A673 (cell line): ENCODE data around the gene TEFM. TPM values are rescaled to one million over a fixed set of nuclear protein-coding genes. Genes with fewer than 3 reads are reported as not detected.

Experiments
- BruUV-seq: library from RNA; stranded (reverse); fragments of 400-500 nt; replicated peaks from 2 replicates; lab custom pipeline; 2021; lab: Mats Ljungman, UMichigan
- CTCF ChIA-PET: fragments of 300-600 bp; sonication (Branson Sonifier 250); formaldehyde crosslinking; loops from one replicate; lab custom pipeline; 2022; ENCODE audit warnings: antibody characterized with exemption; lab: Charles Lee
- POLR2A ChIA-PET: fragments of 300-600 bp; sonication (Branson Sonifier 250); formaldehyde crosslinking; loops from one replicate; lab custom pipeline; 2022; ENCODE audit warnings: antibody characterized with exemption; ENCODE audit not compliant: low non-redundant PET; lab: Charles Lee
- DNase-seq: peaks from one replicate; pipeline ENCODE4 v3.0.0-alpha.2; 2015; ENCODE audit warnings: low spot score
- H3K27ac ChIP-seq: fragments of 200-600 bp; sonication (generic); 2 replicates; pipeline ENCODE4 v1.5.1; 2016; ENCODE audit warnings: mixed run types, low read depth, mild to moderate bottlenecking, mixed read lengths, antibody characterized with exemption, low read length; ENCODE audit not compliant: poor library complexity, severe bottlenecking
- H3K27me3 ChIP-seq: fragments of 200-600 bp; sonication (generic); replicated peaks from 2 replicates; pipeline ENCODE4 v1.6.1; 2017; ENCODE audit warnings: mixed run types, low read depth, mild to moderate bottlenecking, mixed read lengths, antibody characterized with exemption, low read length; ENCODE audit not compliant: insufficient read depth, poor library complexity
- H3K36me3 ChIP-seq: fragments of 200-600 bp; sonication (generic); 2 replicates; pipeline ENCODE4 v1.6.1; 2016; ENCODE audit warnings: mixed run types, mild to moderate bottlenecking, mixed read lengths, antibody characterized with exemption, low read length; ENCODE audit not compliant: insufficient read depth, poor library complexity, severe bottlenecking
- H3K4me1 ChIP-seq: fragments of 200-600 bp; sonication (generic); 2 replicates; pipeline ENCODE4 v1.6.1; 2017; ENCODE audit warnings: mixed run types, mild to moderate bottlenecking, mixed read lengths, antibody characterized with exemption, low read length; ENCODE audit not compliant: insufficient read depth, poor library complexity, severe bottlenecking
- H3K4me3 ChIP-seq: fragments of 200-600 bp; sonication (generic); 2 replicates; pipeline ENCODE4 v1.5.1; 2016; ENCODE audit warnings: low read depth, mixed run types, mild to moderate bottlenecking, mixed read lengths, low read length; ENCODE audit not compliant: poor library complexity, severe bottlenecking
- H3K9me3 ChIP-seq: fragments of 200-600 bp; sonication (generic); 2 replicates; pipeline ENCODE4 v1.6.1; 2016; ENCODE audit warnings: mixed run types, low read depth, mild to moderate bottlenecking, mixed read lengths, antibody characterized with exemption, low read length; ENCODE audit not compliant: poor library complexity, severe bottlenecking
- CTCF ChIP-seq: fragments of 300-800, 200-600 bp; sonication (generic); conservative IDR thresholded peaks from 2 replicates; pipeline ENCODE4 v1.5.1; 2017; ENCODE audit warnings: low read depth, mild to moderate bottlenecking, antibody characterized with exemption, low read length, moderate library complexity, mixed read lengths
- EZH2 ChIP-seq: fragments of 200-600 bp; sonication (generic); IDR thresholded peaks from 2 replicates; pipeline ENCODE4 v1.6.1; 2017; ENCODE audit warnings: borderline replicate concordance, low read depth, mild to moderate bottlenecking, mixed read lengths, antibody characterized with exemption, low read length; ENCODE audit not compliant: poor library complexity, severe bottlenecking
- intact Hi-C: fragments of 100-400 bp; cut with micrococcal nuclease; formaldehyde crosslinking; loops from one replicate; pipeline ENCODE4 v1.10.0; 2022; ENCODE audit not compliant: unreplicated experiment
- total RNA-seq: library from RNA; stranded (reverse); gene quantifications from 2 replicates; pipeline ENCODE4 v1.2.3, GENCODE V29; 2021

The TEFM gene
- total RNA-seq, 1 experiment from 2014 or later, result 7.2 TPM

DNA sequence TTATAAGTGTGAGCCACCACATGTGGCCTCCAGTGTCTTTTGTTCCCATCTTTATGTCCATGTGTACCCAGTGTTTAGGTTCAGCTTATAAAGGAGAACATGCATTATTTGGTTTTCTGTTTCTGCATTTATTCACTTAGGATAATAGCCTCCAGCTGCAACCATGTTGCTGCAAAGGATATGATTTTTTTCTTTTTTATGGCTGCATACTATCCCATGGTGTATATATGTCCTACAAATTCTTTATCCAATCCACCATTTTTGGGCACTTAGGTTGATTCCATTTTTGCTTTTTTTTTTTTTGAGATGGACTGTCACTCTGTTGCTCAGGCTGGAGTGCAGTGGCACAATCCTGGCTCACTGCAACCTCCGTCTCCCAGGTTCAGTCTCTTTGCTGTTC lies 41.4 kb downstream of the TEFM start:
- Histone ChIP-seq H3K9me3 (no peaks in the 10 kb centered on the region), H3K4me3 (no peak overlapping the region), H3K36me3 (peaks cover 19% of the 10 kb centered on the region), H3K27ac (no peak overlapping the region), H3K4me1 (no peaks in the 10 kb centered on the region), H3K27me3 (no peaks in the 10 kb centered on the region)
- no TSS peak for BruUV-seq
- POLR2A ChIA-PET, result no interaction called here
- intact Hi-C loops, result no loop called here
- CTCF ChIA-PET, result no interaction called here
- TF ChIP-seq CTCF (no peak), EZH2 (no peak)
- DNase-seq, result no peak

- no peak for TF ChIP-seq EZH2
- TF ChIP-seq CTCF, result no peak
- CTCF ChIA-PET, result no interaction called here
- intact Hi-C loops, result no loop called here
- Histone ChIP-seq H3K9me3 (no peaks in the 10 kb centered on the region), H3K27me3 (no peaks in the 10 kb centered on the region), H3K27ac (no peak overlapping the region), H3K4me1 (no peaks in the 10 kb centered on the region), H3K36me3 (peaks cover 13% of the 10 kb centered on the region), H3K4me3 (no peak overlapping the region)
- DNase-seq, result no peak
- POLR2A ChIA-PET, result no interaction called here
- no TSS peak for BruUV-seq
Measured at GRCh38 chr17:30858556-30859250, 47.3 kb downstream of the TEFM start.

- peaks cover 12% of the 10 kb centered on the region for H3K36me3 ChIP-seq
- no peaks in the 10 kb centered on the region for H3K27me3 ChIP-seq
- BruUV-seq, result no TSS peak
- no peaks in the 10 kb centered on the region for H3K9me3 ChIP-seq
- ChIA-PET POLR2A (no interaction called here), CTCF (no interaction called here)
- intact Hi-C loops, result no loop called here
- no peak overlapping the region for H3K27ac ChIP-seq
- no peak overlapping the region for H3K4me3 ChIP-seq
- TF ChIP-seq CTCF, result no peak
- TF ChIP-seq EZH2, result no peak
- no peaks in the 10 kb centered on the region for H3K4me1 ChIP-seq
- DNase-seq, result no peak
Measured at GRCh38 chr17:30854146-30854545, 51.9 kb downstream of the TEFM start.

Other genes with a start within 250 kb of the TEFM start
- 14.9 and 17.9 TPM in 2 replicates for gene CRLF3, start 81.5 kb downstream of the TEFM start, total RNA-seq
- gene ATAD5, start 74.3 kb downstream of the TEFM start, total RNA-seq, result 17.4 and 19.0 TPM in 2 replicates
- not detected in 2 replicates for gene ADAP2, start 15.7 kb upstream of the TEFM start, total RNA-seq
- gene RNF135, start 64.8 kb upstream of the TEFM start, total RNA-seq, result 7.5 and 8.2 TPM in 2 replicates
- 32.1 and 36.5 TPM in 2 replicates for gene NF1, start 188.7 kb upstream of the TEFM start, total RNA-seq